Measurements from ENCODE around the gene EIF4EBP2. TPM values are rescaled to one million over a fixed set of nuclear protein-coding genes. Genes with fewer than 3 reads are reported as not detected.

Gene EIF4EBP2
- total RNA-seq (2021), result 89.3 and 91.9 TPM in 2 replicates
- Bru-seq, nascent RNA, result percentile 95 among the genes with signal in this experiment
- percentile 98 among the genes with signal in this experiment for BruChase-seq, experiment 1, labeled RNA remaining after a 2-hour chase
- percentile 99 among the genes with signal in this experiment for BruChase-seq, experiment 2, labeled RNA remaining after a 6-hour chase
- long read RNA-seq, full-length matches to known transcripts, result 356 of 476 reads
- long read RNA-seq, partial matches to known transcripts, result 94 of 476 reads
- long read RNA-seq, other reads (novel, unspliced or antisense), result 26 of 476 reads

GRCh38 chr10:70404036-70404786, at the start of gene EIF4EBP2:
EIF4EBP2 (plus strand) TSS chr10:70404145; CDS start chr10:70404402, 257 bp downstream.
- H3K4me1 ChIP-seq (ENCODE audit: insufficient read depth, low read length, poor library complexity, severe bottlenecking), result peaks cover 12% of the 10 kb centered on the region
- H3K27ac ChIP-seq (ENCODE audit: low read depth, low read length, poor library complexity, severe bottlenecking), result peak within 1 kb of the TSS; percentile 96
- TF ChIP-seq, protein P1, sequence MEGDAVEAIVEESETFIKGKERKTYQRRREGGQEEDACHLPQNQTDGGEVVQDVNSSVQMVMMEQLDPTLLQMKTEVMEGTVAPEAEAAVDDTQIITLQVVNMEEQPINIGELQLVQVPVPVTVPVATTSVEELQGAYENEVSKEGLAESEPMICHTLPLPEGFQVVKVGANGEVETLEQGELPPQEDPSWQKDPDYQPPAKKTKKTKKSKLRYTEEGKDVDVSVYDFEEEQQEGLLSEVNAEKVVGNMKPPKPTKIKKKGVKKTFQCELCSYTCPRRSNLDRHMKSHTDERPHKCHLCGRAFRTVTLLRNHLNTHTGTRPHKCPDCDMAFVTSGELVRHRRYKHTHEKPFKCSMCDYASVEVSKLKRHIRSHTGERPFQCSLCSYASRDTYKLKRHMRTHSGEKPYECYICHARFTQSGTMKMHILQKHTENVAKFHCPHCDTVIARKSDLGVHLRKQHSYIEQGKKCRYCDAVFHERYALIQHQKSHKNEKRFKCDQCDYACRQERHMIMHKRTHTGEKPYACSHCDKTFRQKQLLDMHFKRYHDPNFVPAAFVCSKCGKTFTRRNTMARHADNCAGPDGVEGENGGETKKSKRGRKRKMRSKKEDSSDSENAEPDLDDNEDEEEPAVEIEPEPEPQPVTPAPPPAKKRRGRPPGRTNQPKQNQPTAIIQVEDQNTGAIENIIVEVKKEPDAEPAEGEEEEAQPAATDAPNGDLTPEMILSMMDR (conservative IDR thresholded peaks at IDR 0.05; ENCODE audit: low read depth, low read length), result no peak
- TF ChIP-seq EZH2 (IDR thresholded peaks at IDR 0.05; ENCODE audit: borderline replicate concordance, low read depth, low read length, poor library complexity, severe bottlenecking), result no peak

DNA sequence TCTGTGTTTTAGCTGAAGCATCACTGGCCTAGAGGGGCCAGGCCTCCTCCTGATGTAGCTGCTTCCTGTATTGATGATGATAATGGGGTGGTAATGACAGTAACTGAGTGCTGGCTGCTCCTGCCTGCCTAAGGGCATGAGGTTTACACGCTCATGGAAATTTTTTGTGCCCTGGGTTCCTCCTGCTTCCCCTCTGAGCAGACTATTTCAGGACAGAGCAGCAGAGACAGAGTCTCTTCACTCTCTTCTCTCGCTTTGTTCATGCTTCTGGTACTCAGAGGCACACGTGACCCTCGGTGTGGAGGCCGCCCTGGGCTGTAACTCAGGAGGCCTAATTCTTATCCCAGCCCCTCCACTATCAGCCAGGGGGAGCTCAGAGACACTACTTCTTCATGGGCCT, 49.4 kb upstream of the EIF4EBP2 start:
- CTCF ChIA-PET, result interaction anchor here (1.1 kb wide), 1 partner anchor 10 kb away, joined by 3 read pairs; no protein-coding TSS in a partner anchor
- no peaks in the 10 kb centered on the region for H3K27me3 ChIP-seq (replicated peaks; ENCODE audit: insufficient read depth, low read depth, low read length, poor library complexity)
- H3K4me3 ChIP-seq (ENCODE audit: low read depth, low read length, poor library complexity, severe bottlenecking), result no peak overlapping the region
- POLR2A ChIA-PET (ENCODE audit: low non-redundant PET), result interaction anchor here (0.6 kb wide), 1 partner anchor 120 kb away, joined by 3 read pairs; no protein-coding TSS in a partner anchor
- TF ChIP-seq, protein P1 (conservative IDR thresholded peaks at IDR 0.05; ENCODE audit: low read depth, low read length), result no peak
- no peak for TF ChIP-seq EZH2 (IDR thresholded peaks at IDR 0.05; ENCODE audit: borderline replicate concordance, low read depth, low read length, poor library complexity, severe bottlenecking)
- H3K9me3 ChIP-seq (ENCODE audit: low read depth, low read length, poor library complexity, severe bottlenecking), result no peaks in the 10 kb centered on the region
- no peak for DNase-seq (ENCODE audit: low spot score)
- H3K4me1 ChIP-seq (ENCODE audit: insufficient read depth, low read length, poor library complexity, severe bottlenecking), result peaks cover 80% of the 10 kb centered on the region
- H3K36me3 ChIP-seq (ENCODE audit: insufficient read depth, low read length, poor library complexity, severe bottlenecking), result no peaks in the 10 kb centered on the region
- no TSS peak for BruUV-seq (replicated peaks)
- intact Hi-C loops (cut with micrococcal nuclease; ENCODE audit: unreplicated experiment), result no loop called here
- H3K27ac ChIP-seq (ENCODE audit: low read depth, low read length, poor library complexity, severe bottlenecking), result peak overlapping the region; percentile 64

More at GRCh38 chr10:70404036-70404786, at the start of gene EIF4EBP2:
- no TSS peak for BruUV-seq (replicated peaks)
- Histone ChIP-seq H3K36me3 (ENCODE audit: insufficient read depth, low read length, poor library complexity, severe bottlenecking) (no peaks in the 10 kb centered on the region), H3K27me3 (replicated peaks; ENCODE audit: insufficient read depth, low read depth, low read length, poor library complexity) (no peaks in the 10 kb centered on the region), H3K4me3 (ENCODE audit: low read depth, low read length, poor library complexity, severe bottlenecking) (peak within 1 kb of the TSS; percentile 97), H3K9me3 (ENCODE audit: low read depth, low read length, poor library complexity, severe bottlenecking) (no peaks in the 10 kb centered on the region)
- POLR2A ChIA-PET (ENCODE audit: low non-redundant PET), result interaction anchor here (0.5 to 0.6 kb wide), 2 partner anchors 77 to 861 kb away, joined by 3 to 12 read pairs; no protein-coding TSS in a partner anchor
- peak; percentile 97 for DNase-seq (ENCODE audit: low spot score)
- CTCF ChIA-PET, result interaction anchor here (0.6 to 1.2 kb wide), 4 partner anchors 17 to 182 kb away, joined by 3 read pairs; no protein-coding TSS in a partner anchor
- intact Hi-C loops (cut with micrococcal nuclease; ENCODE audit: unreplicated experiment), result no loop called here

DNA sequence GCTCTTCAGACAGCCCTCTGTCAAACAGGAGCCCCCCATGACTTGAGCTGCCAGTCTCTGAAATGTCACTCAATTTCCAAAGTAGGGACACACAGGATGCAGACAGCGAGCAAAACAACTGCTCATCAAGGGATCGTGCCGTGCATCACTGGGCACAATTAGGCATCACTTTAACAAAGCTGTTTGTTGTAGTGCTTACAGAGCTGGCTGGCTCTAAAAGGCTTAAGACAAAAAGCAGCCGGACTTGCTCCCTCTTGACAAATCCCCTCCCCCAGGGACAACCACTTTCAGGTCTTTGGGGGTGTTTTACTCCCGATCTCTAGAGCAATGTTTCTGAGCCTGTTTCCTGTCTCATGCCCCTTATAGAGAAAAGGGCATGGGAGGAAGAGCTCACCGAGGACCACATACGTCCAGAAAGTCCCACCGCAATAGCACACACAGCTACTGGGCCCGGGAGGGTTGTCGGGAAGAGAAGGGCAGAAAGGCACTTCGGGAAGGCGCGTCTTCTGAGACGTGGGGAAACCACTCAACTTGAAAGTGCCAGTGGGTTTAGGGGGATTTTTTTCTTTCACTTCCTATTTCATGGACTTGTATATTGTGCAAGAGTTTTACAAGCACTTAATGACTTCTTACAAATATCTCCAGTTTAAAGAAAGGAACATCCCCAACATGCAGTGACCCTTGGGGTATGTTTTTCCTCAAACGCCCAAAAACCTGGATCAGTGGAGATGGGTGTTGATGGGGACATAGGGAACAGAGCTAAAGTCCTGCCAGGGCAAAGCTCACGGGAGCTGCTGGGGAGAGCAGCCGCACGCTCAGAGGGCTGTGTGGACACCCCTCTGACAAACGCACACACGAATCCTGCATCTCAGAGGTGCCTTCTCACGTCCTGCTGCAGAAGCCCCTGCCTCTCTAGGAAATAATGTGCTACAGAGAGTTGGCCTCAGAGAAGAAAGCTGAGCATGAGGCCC, 48.6 kb upstream of the EIF4EBP2 start:
- no peaks in the 10 kb centered on the region for H3K9me3 ChIP-seq (ENCODE audit: low read depth, low read length, poor library complexity, severe bottlenecking)
- no peak overlapping the region for H3K4me3 ChIP-seq (ENCODE audit: low read depth, low read length, poor library complexity, severe bottlenecking)
- ChIA-PET POLR2A (ENCODE audit: low non-redundant PET) (interaction anchor here (0.6 kb wide), 1 partner anchor 120 kb away, joined by 3 read pairs; no protein-coding TSS in a partner anchor), CTCF (no interaction called here)
- no TSS peak for BruUV-seq (replicated peaks)
- H3K4me1 ChIP-seq (ENCODE audit: insufficient read depth, low read length, poor library complexity, severe bottlenecking), result peaks cover 73% of the 10 kb centered on the region
- intact Hi-C loops (cut with micrococcal nuclease; ENCODE audit: unreplicated experiment), result no loop called here
- H3K27me3 ChIP-seq (replicated peaks; ENCODE audit: insufficient read depth, low read depth, low read length, poor library complexity), result no peaks in the 10 kb centered on the region
- peak; percentile 48 for DNase-seq (ENCODE audit: low spot score)
- TF ChIP-seq, protein P1 (conservative IDR thresholded peaks at IDR 0.05; ENCODE audit: low read depth, low read length), result no peak
- TF ChIP-seq EZH2 (IDR thresholded peaks at IDR 0.05; ENCODE audit: borderline replicate concordance, low read depth, low read length, poor library complexity, severe bottlenecking), result no peak
- H3K36me3 ChIP-seq (ENCODE audit: insufficient read depth, low read length, poor library complexity, severe bottlenecking), result no peaks in the 10 kb centered on the region
- peak overlapping the region; percentile 64 for H3K27ac ChIP-seq (ENCODE audit: low read depth, low read length, poor library complexity, severe bottlenecking)

Measured in A673 (cell line).